NCI-H226 (cell line): ENCODE results near the gene GGCT.

ENCODE experiments used
- DNase-seq: peaks from one replicate; pipeline ENCODE4 v3.0.0-alpha.2; 2015

GGCT gene

DNA sequence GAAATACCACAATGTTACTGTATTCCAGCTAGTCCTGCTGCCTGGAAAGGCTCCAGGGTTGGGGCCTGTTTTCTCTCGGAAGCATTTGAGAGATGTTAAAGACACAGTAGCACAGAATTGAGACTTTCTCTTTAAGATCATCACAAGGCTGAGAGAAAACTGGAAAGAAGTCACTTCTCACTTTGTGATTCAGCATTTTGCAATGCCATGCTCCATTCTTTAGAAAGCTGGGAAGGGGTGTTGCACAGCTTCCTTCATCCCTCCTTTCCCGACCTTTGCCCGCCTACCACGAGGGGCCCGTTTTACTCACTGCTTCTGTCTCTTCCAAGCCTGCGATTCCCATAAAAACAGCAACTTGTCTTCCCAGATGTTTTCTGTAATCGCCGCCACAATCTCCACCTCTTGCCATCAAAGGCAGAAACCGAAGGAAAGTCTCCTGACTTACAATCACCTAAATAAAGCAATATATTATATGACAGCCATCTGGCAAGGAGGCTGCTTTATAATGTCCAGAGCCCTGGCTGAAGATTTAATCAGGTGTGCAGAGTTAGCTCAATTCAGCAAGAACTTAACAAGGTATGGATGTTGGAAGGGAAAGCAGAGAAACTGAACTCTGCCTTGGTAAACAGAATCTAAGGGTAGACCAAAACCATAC is 44.9 kb downstream of the GGCT start:
- DNase-seq, result peak; percentile 83

DNA sequence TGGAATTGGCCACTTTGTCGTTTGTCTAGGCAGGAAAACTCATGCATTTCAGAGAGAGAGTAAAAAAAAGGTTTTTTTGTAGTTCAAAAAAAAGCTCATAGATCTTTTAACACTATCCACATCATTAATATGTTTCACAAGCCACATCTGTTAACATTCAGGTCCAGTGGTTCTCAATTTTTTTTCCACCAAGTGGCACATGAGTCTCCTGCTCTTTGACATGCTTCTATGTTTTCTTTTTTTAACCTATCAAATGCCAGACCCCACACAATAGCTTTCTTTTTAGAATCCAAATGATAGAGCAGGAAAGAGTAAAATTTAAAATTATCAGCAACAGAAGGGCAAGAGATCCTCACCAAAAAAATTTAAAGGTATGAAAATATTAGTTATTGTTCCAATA is 46.3 kb downstream of the GGCT start:
- no peak for DNase-seq

- no peak for DNase-seq
Observed at GRCh38 chr7:30453921-30454320, 50.7 kb downstream of the GGCT start.

DNA sequence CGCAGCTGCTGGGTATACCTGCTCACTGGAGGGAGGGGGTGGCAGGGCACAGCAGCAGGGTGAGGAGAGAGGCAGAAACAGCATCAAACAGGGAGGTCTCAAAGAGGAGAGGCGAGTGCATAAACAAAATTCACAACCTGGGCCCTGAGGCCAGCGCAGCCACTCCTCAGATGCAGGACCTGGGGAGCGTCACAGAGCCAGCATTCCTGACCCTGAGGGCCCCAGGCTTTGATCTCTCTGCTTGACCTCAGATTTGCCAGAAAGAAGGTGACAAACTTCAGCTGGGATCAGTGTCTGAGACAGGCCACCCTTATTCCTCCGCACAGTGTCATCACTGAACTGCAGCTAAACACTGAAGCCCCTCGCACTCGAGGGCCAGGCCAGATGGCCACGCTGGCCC is 51.6 kb downstream of the GGCT start:
- no peak for DNase-seq

DNA sequence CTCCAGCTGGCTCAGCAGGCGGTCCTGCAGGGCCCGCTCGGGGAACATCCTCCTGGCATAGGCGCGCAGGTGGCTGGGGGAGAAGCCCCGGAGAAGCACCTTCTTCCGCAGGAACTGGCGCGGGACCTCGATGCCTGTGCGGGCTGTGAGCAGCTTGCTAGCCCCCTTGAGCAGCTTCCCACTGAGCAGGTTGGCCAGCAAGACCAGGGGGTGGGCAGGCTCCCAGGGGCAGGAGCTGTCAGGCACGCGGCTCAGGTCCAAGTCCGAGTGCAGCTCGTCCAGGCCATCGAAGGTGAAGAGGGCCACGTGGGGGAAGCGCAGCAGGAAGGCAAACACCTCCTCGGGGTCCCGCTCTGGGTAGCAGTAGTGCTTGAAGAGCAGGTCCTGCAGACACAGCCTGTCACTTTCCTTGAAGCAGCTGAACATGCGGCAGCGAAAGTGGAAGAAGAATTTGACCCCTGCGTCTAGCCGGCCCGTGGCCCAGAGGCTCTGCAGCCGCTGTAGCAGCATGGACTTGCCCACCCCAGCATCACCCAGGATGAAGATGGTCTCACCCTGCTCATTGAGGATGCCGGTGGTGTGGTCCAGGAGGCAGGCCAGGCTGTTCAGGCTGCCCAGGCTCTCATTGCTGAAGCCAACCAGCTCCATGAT is 52.2 kb downstream of the GGCT start:
- DNase-seq, result no peak

GRCh38 chr7:30451539-30452279 is 52.9 kb downstream of the GGCT start:
- DNase-seq, result no peak

GRCh38 chr7:30450983-30451497 is 53.6 kb downstream of the GGCT start:
- no peak for DNase-seq

DNA sequence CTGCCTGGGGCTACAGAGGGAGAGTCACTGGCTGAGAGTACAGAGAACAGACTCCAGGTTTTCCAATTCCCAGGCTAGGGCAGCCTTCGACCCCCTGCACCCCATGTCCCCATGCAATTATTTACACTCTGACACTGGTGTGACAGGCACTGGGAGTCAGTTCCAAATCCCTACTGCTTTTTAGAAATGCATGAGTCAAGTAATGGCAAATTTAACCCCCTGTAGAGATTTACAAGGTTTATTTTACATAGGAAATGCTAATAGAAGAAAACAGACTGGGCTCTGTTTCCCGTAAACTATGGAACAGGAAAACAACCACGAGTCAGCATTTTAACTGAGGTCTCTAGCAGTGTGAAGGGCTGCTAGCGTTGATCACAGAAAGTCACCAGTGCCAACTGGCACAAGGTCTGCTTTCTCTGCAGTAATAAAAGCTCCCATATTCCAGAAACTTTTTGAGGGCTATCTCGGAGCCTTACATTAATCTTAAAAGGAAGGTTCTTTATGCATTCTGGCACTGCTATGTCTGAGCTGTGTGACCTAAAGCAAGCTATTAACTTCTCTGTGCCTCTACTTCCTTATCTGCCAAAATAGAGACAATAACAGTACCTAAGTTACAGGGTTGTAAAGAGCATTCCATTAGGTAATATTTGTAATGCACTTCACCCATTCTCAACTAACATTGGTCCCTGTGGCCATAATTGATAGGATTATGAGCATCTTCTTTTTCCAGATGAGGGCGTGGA is 54.2 kb downstream of the GGCT start:
- no peak for DNase-seq

- no peak for DNase-seq
Observed at GRCh38 chr7:30448461-30449189, 56.0 kb downstream of the GGCT start.

DNA sequence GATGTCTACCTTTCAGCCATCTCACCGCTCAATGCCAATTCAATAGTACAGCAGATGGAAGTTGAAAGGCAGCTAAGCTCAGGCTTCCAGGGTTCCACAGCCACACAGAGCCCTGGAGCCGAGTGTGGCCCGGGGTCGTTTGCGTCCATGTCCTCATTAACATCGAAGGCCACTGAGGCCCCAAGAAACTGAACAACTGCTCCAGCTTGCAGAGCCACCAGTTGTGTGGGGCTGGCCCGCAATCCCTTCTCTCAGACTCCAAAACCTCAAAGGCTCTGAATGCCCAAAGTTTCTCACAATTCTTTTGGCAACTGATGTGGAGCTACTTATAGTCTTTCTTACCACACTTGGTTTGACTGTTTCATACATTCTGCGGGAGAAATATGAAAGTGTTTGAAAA is 57.2 kb downstream of the GGCT start:
- DNase-seq, result no peak
